PFSK-1 (cell line): Measurements from ENCODE around the gene VPS26B.

Source experiments
- FOXP2 ChIP-seq: optimal IDR thresholded peaks from 2 replicates; pipeline ENCODE3; 2011; ENCODE audit warnings: borderline replicate concordance, control low read depth, inconsistent platforms; ENCODE audit not compliant: insufficient read depth; ENCODE audit errors: extremely low read length, extremely low read depth
- POLR2AphosphoS5 ChIP-seq: IDR thresholded peaks from 2 replicates; pipeline ENCODE4 v1.6.1; 2012; ENCODE audit warnings: low read depth, mild to moderate bottlenecking, control low read depth, low read length, moderate library complexity
- SIN3A ChIP-seq: IDR thresholded peaks from 2 replicates; pipeline ENCODE4 v1.6.1; 2012; ENCODE audit warnings: mild to moderate bottlenecking, low read length, moderate library complexity, borderline replicate concordance; ENCODE audit not compliant: insufficient read depth
- TAF1 ChIP-seq: IDR thresholded peaks from 2 replicates; pipeline ENCODE4 v1.6.1; 2012; ENCODE audit warnings: low read length, control low read depth, borderline replicate concordance; ENCODE audit not compliant: insufficient read depth
- TF ChIP-seq, protein P1 (sequence below), 2 experiments: IDR thresholded peaks; 2 replicates each; pipeline versions ENCODE4 v1.6.1 to v1.8.0; 2011 to 2012; ENCODE audit warnings: low read depth in 2 of 2, low read length in 2 of 2, control low read depth in 1 of 2, inconsistent platforms in 1 of 2, mild to moderate bottlenecking in 1 of 2, moderate library complexity in 1 of 2; ENCODE audit not compliant: insufficient read depth in 1 of 2

The VPS26B gene

DNA sequence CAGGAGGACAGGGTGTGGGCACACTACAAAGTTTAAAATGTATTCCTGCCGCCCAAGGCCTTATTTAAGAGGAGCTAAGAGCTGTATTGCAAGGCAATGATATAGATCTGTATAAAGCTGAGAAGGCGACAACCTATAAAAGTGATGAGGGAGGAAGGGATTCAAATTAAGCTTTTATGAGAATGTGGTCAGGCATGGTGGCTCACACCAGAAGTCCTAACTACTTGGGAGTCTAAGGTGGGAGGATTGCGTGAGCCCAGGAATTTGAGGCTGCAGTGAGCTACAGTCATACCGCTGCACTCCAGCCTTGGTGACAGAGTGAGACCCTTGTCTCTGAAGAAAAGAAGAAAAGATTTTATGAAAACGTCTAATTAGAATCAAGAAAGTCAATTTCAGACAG lies 42.0 kb downstream of the VPS26B start:
- no peak for TF ChIP-seq SIN3A
- no peak for TF ChIP-seq POLR2AphosphoS5
- TF ChIP-seq, protein P1, sequence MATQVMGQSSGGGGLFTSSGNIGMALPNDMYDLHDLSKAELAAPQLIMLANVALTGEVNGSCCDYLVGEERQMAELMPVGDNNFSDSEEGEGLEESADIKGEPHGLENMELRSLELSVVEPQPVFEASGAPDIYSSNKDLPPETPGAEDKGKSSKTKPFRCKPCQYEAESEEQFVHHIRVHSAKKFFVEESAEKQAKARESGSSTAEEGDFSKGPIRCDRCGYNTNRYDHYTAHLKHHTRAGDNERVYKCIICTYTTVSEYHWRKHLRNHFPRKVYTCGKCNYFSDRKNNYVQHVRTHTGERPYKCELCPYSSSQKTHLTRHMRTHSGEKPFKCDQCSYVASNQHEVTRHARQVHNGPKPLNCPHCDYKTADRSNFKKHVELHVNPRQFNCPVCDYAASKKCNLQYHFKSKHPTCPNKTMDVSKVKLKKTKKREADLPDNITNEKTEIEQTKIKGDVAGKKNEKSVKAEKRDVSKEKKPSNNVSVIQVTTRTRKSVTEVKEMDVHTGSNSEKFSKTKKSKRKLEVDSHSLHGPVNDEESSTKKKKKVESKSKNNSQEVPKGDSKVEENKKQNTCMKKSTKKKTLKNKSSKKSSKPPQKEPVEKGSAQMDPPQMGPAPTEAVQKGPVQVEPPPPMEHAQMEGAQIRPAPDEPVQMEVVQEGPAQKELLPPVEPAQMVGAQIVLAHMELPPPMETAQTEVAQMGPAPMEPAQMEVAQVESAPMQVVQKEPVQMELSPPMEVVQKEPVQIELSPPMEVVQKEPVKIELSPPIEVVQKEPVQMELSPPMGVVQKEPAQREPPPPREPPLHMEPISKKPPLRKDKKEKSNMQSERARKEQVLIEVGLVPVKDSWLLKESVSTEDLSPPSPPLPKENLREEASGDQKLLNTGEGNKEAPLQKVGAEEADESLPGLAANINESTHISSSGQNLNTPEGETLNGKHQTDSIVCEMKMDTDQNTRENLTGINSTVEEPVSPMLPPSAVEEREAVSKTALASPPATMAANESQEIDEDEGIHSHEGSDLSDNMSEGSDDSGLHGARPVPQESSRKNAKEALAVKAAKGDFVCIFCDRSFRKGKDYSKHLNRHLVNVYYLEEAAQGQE (IDR thresholded peaks at IDR 0.05; ENCODE audit: insufficient read depth in 1 of 2, low read depth in 2 of 2, low read length in 2 of 2), result no peak
- no peak for TF ChIP-seq FOXP2
- TF ChIP-seq TAF1, result no peak

DNA sequence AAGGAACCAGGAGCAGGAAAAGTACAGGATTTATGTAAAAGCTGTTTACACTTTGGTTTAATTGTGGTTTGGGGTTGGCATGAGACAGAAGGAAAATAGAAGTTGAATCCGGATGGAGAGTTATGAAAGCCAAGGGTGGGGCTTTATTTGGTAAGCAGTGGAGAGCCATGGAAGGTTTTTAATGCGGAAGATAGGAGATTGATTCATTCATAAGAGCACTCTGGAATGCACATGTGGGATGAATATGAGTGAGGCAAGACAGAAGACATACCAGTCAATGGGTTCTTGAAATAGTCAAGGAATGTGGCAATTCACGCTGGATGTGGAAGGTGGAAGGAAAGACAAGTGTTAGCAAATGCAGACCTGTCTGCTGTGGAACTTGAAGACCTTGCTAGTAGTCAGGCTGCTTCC lies 42.4 kb downstream of the VPS26B start:
- TF ChIP-seq TAF1 (no peak), POLR2AphosphoS5 (no peak), FOXP2 (no peak), SIN3A (no peak)
- TF ChIP-seq, protein P1 (IDR thresholded peaks at IDR 0.05; ENCODE audit: insufficient read depth in 1 of 2, low read depth in 2 of 2, low read length in 2 of 2), result no peak

DNA sequence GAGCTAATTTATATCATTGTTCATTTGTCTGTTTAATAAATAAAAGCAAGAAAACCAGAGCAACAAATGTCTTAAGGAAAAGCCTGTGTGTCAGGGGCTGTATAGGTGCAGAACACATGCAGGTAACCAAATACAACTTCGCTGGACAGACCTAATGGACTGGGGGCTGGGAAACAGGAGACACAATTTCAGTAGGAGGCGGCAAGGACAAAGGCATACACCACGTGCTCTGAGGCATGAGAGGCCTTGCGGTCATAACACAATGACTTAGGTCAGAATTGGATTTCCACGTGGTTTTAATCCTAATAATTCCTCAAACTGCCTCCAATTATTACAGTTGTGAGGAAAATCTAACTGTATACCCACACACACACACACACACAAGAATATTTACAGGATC lies 43.0 kb downstream of the VPS26B start:
- TF ChIP-seq SIN3A, result no peak
- TF ChIP-seq, protein P1 (IDR thresholded peaks at IDR 0.05; ENCODE audit: insufficient read depth in 1 of 2, low read depth in 2 of 2, low read length in 2 of 2), result no peak
- TF ChIP-seq POLR2AphosphoS5, result no peak
- no peak for TF ChIP-seq FOXP2
- no peak for TF ChIP-seq TAF1

DNA sequence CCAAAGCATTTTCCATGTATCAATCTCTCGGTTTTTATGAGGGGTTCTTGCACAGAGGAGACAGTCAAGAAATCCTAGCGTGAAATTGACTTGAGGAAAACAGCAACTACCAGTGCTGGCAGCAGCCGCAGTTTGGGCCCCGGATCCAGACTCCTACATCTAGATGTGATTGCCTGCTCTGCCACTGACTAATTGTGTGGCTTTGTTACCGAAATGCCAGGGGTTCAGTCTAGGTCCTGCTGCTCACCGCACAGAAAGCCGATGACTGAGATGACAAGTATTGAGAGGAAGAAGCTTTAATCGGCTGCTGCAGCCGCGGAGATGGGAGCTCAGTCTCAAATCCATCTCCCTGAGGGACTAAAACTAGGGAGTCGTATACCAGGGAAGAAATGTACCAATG lies 43.5 kb downstream of the VPS26B start:
- no peak for TF ChIP-seq SIN3A
- TF ChIP-seq TAF1, result no peak
- TF ChIP-seq FOXP2, result no peak
- no peak for TF ChIP-seq POLR2AphosphoS5
- TF ChIP-seq, protein P1 (IDR thresholded peaks at IDR 0.05; ENCODE audit: insufficient read depth in 1 of 2, low read depth in 2 of 2, low read length in 2 of 2), result no peak

DNA sequence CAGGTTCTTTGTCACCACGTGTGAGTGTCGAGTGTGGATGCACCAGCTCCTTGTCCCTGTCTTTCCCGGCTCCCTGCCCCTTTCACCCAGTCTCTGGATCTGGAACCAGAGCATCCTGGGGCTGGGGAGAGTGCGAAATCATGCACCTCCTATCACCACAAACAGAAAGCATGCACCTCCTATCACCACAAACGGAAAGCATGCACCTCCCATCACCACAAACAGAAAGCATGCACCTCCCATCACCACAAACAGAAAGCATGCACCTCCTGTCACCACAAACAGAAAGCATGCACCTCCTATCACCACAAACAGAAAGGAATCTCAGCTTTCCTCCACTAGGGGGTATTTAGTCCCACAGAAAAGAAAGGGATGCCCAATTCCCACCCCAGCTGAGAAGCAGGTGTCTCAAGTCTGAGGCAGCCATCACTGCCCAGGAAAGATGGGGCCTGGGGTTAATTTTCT lies 45.8 kb downstream of the VPS26B start:
- TF ChIP-seq POLR2AphosphoS5, result no peak
- no peak for TF ChIP-seq FOXP2
- no peak for TF ChIP-seq TAF1
- no peak for TF ChIP-seq SIN3A
- TF ChIP-seq, protein P1 (IDR thresholded peaks at IDR 0.05; ENCODE audit: insufficient read depth in 1 of 2, low read depth in 2 of 2, low read length in 2 of 2), result no peak
